ENCODE results near the gene SSTR5.

SSTR5 gene

GRCh38 chr16:1098266-1098991, 25.9 kb downstream of the SSTR5 start:
- H3K27me3 ChIP-seq (ENCODE audit: insufficient read depth, low read depth, severe bottlenecking), result no peaks in the 10 kb centered on the region
- H3K27ac ChIP-seq, result no peak overlapping the region
- H3K9me3 ChIP-seq (ENCODE audit: severe bottlenecking), result no peaks in the 10 kb centered on the region
- TF ChIP-seq, protein P1, sequence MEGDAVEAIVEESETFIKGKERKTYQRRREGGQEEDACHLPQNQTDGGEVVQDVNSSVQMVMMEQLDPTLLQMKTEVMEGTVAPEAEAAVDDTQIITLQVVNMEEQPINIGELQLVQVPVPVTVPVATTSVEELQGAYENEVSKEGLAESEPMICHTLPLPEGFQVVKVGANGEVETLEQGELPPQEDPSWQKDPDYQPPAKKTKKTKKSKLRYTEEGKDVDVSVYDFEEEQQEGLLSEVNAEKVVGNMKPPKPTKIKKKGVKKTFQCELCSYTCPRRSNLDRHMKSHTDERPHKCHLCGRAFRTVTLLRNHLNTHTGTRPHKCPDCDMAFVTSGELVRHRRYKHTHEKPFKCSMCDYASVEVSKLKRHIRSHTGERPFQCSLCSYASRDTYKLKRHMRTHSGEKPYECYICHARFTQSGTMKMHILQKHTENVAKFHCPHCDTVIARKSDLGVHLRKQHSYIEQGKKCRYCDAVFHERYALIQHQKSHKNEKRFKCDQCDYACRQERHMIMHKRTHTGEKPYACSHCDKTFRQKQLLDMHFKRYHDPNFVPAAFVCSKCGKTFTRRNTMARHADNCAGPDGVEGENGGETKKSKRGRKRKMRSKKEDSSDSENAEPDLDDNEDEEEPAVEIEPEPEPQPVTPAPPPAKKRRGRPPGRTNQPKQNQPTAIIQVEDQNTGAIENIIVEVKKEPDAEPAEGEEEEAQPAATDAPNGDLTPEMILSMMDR (IDR thresholded peaks at IDR 0.05; ENCODE audit: low read depth, low read length), result no peak
- DNase-seq, result no peak
- H3K36me3 ChIP-seq, result no peaks in the 10 kb centered on the region
- H3K4me3 ChIP-seq (ENCODE audit: low read depth, low read length), result no peak overlapping the region

- TF ChIP-seq, protein P1 (IDR thresholded peaks at IDR 0.05; ENCODE audit: low read depth, low read length), result no peak
- Histone ChIP-seq H3K36me3 (no peaks in the 10 kb centered on the region), H3K9me3 (ENCODE audit: severe bottlenecking) (no peaks in the 10 kb centered on the region), H3K27ac (no peak overlapping the region; the same call in 1 of the 2 replicates), H3K4me3 (ENCODE audit: low read depth, low read length) (no peak overlapping the region), H3K27me3 (ENCODE audit: insufficient read depth, low read depth, severe bottlenecking) (no peaks in the 10 kb centered on the region)
- DNase-seq, result no peak
These were observed 26.9 kb downstream of the SSTR5 start for GRCh38 chr16:1099189-1100083.

- Histone ChIP-seq H3K27me3 (ENCODE audit: insufficient read depth, low read depth, severe bottlenecking) (no peaks in the 10 kb centered on the region), H3K4me3 (ENCODE audit: low read depth, low read length) (no peak overlapping the region), H3K9me3 (ENCODE audit: severe bottlenecking) (no peaks in the 10 kb centered on the region), H3K27ac (no peak overlapping the region), H3K36me3 (no peaks in the 10 kb centered on the region)
- DNase-seq, result no peak
- TF ChIP-seq, protein P1 (IDR thresholded peaks at IDR 0.05; ENCODE audit: low read depth, low read length), result no peak
These were observed 27.7 kb downstream of the SSTR5 start for GRCh38 chr16:1100084-1100800.

- TF ChIP-seq, protein P1 (IDR thresholded peaks at IDR 0.05; ENCODE audit: low read depth, low read length), result no peak
- Histone ChIP-seq H3K36me3 (no peaks in the 10 kb centered on the region), H3K27me3 (ENCODE audit: insufficient read depth, low read depth, severe bottlenecking) (no peaks in the 10 kb centered on the region), H3K9me3 (ENCODE audit: severe bottlenecking) (no peaks in the 10 kb centered on the region), H3K4me3 (ENCODE audit: low read depth, low read length) (no peak overlapping the region), H3K27ac (no peak overlapping the region)
- DNase-seq, result no peak
These were observed 28.6 kb downstream of the SSTR5 start for GRCh38 chr16:1101133-1101532.

DNA sequence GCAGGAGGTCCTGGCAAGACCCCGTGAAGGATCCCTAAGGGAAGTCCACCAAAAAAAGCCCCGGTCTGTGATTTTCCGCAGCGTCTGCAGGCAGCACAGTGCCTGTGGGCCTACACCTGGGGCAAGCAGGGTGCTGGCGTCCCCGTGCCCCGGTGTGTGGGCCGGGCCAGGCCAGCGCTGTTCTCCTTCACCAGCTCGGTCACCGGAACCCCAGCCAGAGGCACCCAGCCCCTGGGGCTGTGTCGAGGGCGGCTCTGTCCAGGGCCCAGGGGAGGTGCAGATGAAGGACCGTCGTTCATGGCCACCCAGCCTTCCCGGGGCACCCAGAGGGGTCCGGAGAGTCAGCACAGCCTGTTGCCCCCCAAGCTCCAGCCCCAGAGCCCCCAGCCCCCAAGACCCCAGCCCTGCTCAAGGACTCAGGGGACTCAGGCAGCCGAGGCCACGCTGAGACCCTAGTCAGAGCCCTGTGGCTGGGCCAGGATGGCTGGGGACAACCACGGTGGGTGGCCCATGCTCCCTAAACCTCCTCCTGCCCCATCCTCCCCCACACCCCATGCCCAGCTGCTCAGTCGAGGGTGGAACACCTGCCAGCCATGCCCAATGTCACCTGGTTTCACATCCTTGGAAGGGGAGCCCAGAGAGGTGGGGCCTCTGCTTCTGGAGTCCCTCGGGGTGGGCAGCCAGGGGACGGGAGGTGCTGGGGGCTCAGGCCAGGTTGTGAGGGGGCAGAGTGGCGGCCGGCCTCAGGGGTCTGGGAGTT, 29.2 kb downstream of the SSTR5 start:
- Histone ChIP-seq H3K4me3 (ENCODE audit: low read depth, low read length) (no peak overlapping the region), H3K27me3 (ENCODE audit: insufficient read depth, low read depth, severe bottlenecking) (no peaks in the 10 kb centered on the region), H3K27ac (no peak overlapping the region), H3K9me3 (ENCODE audit: severe bottlenecking) (no peaks in the 10 kb centered on the region), H3K36me3 (no peaks in the 10 kb centered on the region)
- no peak for DNase-seq
- TF ChIP-seq, protein P1 (IDR thresholded peaks at IDR 0.05; ENCODE audit: low read depth, low read length), result no peak

All from WERI-Rb-1 (cell line).